BJ (cell line): ENCODE measurements around the gene SEC23A. TPM values are rescaled to one million over a fixed set of nuclear protein-coding genes. Genes with fewer than 3 reads are reported as not detected.

Experiments used
- CTCF ChIA-PET: fragments of 350-600 bp; formaldehyde crosslinking; extraction: SDS; loops from one replicate; lab custom pipeline; 2021; ENCODE audit warnings: antibody characterized with exemption, inconsistent platforms; lab: Yijun Ruan, JAX
- POLR2A ChIA-PET: fragments of 300-600 bp; sonication (Branson Sonifier 250); formaldehyde crosslinking; extraction: SDS; loops from one replicate; lab custom pipeline; 2021; ENCODE audit warnings: antibody characterized with exemption; lab: Charles Lee
- DNase-seq: peaks from one replicate; pipeline ENCODE4 v3.0.0-alpha.2; 2011; ENCODE audit warnings: low read depth
- H3K27me3 ChIP-seq: 2 replicates; pipeline ENCODE4 v1.6.0; 2011; ENCODE audit warnings: low read length; ENCODE audit not compliant: control insufficient read depth, insufficient read depth
- H3K36me3 ChIP-seq: 2 replicates; pipeline ENCODE4 v1.5.1; 2011; ENCODE audit warnings: low read length; ENCODE audit not compliant: control insufficient read depth, insufficient read depth
- H3K4me3 ChIP-seq: 2 replicates; pipeline ENCODE4 v1.5.1; 2011; ENCODE audit warnings: low read depth, mild to moderate bottlenecking, control low read depth, low read length
- CTCF ChIP-seq: IDR thresholded peaks from 2 replicates; pipeline ENCODE4 v1.5.1; 2011; ENCODE audit warnings: low read depth, mild to moderate bottlenecking, control low read depth, inconsistent platforms, low read length, moderate library complexity; ENCODE audit not compliant: insufficient read depth
- polyA plus RNA-seq: library from polyadenylated mRNA; depleted of rRNA; stranded (reverse); fragments of >200 nt; gene quantifications from 2 replicates; pipeline ENCODE4 v1.2.3, GENCODE V29; 2011

Gene SEC23A
- polyA plus RNA-seq, 1 experiment = 157 TPM

- POLR2A ChIA-PET = no interaction called here
- H3K36me3 ChIP-seq = peaks cover 10% of the 10 kb centered on the region
- no peak for DNase-seq
- H3K27me3 ChIP-seq = no peaks in the 10 kb centered on the region
- TF ChIP-seq CTCF = no peak
- CTCF ChIA-PET = no interaction called here
- H3K4me3 ChIP-seq = no peak overlapping the region
These were observed 62.5 kb downstream of the SEC23A start for GRCh38 chr14:39040529-39040928.

DNA sequence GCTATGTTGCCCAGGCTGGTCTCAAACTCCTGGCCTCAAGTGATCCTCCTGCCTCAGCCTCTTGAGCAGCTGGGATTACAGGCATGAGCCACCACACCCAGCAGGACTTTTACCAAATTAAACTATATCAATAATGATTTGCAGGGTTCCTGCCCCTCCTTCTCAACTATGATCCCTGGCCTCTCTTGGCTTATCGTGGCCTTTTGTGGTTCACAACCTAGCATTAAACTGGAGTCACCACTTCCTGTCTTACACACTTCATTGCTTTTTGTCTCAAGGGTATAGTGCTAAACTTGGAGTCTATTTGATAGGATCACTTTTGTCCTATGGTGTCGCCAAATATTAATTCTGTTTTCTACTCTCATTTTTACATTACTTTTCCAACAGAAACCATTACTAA is 64.5 kb downstream of the SEC23A start:
- no peak for TF ChIP-seq CTCF
- no peaks in the 10 kb centered on the region for H3K27me3 ChIP-seq
- ChIA-PET CTCF (interaction anchor here (1.3 kb wide), 1 partner anchor 10 kb away, joined by 3 read pairs; no protein-coding TSS in a partner anchor), POLR2A (no interaction called here)
- DNase-seq = no peak
- H3K36me3 ChIP-seq = peaks cover 10% of the 10 kb centered on the region
- no peak overlapping the region for H3K4me3 ChIP-seq

- ChIA-PET POLR2A (no interaction called here), CTCF (no interaction called here)
- no peak for DNase-seq
- no peaks in the 10 kb centered on the region for H3K27me3 ChIP-seq
- H3K4me3 ChIP-seq = no peak overlapping the region
- peaks cover 7% of the 10 kb centered on the region for H3K36me3 ChIP-seq
- TF ChIP-seq CTCF = no peak
These were observed 66.3 kb downstream of the SEC23A start for GRCh38 chr14:39036760-39037159.

- Histone ChIP-seq H3K27me3 (no peaks in the 10 kb centered on the region), H3K4me3 (no peak overlapping the region), H3K36me3 (peaks cover 7% of the 10 kb centered on the region)
- CTCF ChIA-PET = interaction anchor here (1.1 to 1.6 kb wide), 4 partner anchors 9 to 1327 kb away, joined by 3 to 13 read pairs (median 4); no protein-coding TSS in a partner anchor
- TF ChIP-seq CTCF = no peak
- POLR2A ChIA-PET = no interaction called here
- DNase-seq = no peak
These were observed 67.7 kb downstream of the SEC23A start for GRCh38 chr14:39035336-39035735.

- CTCF ChIA-PET = interaction anchor here (0.6 to 1.6 kb wide), 7 partner anchors 9 to 1327 kb away, joined by 3 to 13 read pairs (median 4); no protein-coding TSS in a partner anchor
- Histone ChIP-seq H3K36me3 (peaks cover 8% of the 10 kb centered on the region), H3K27me3 (no peaks in the 10 kb centered on the region), H3K4me3 (no peak overlapping the region)
- POLR2A ChIA-PET = no interaction called here
- no peak for DNase-seq
- TF ChIP-seq CTCF = peak; percentile 46
These were observed 68.3 kb downstream of the SEC23A start for GRCh38 chr14:39034481-39035296.
